GM12878 (cell line): ENCODE data around the gene CD99. TPM values are rescaled to one million over a fixed set of nuclear protein-coding genes. Genes with fewer than 3 reads are reported as not detected.

Source experiments
- ATF7 ChIP-seq: fragments of 450-650 bp; IDR thresholded peaks from 2 replicates; pipeline ENCODE4 v1.6.1; 2016; ENCODE audit warnings: low read depth, mild to moderate bottlenecking
- CUX1 ChIP-seq: IDR thresholded peaks from 2 replicates; pipeline ENCODE4 v1.6.1; 2012; ENCODE audit warnings: improper control_type of control experiment, low read depth, low read length; ENCODE audit not compliant: insufficient replicate concordance
- EED ChIP-seq: sonication (generic); IDR thresholded peaks from 2 replicates; pipeline ENCODE4 v1.6.1; 2016; ENCODE audit warnings: antibody characterized with exemption, low read depth
- EGR1 ChIP-seq, 2 experiments: IDR thresholded peaks; 1 replicate in 1 of 2; 2 replicates in 1 of 2; pipeline ENCODE4 v1.6.1; 2011 to 2012; ENCODE audit warnings: low read depth in 2 of 2, low read length in 2 of 2, borderline replicate concordance in 1 of 2, mild to moderate bottlenecking in 1 of 2, moderate library complexity in 1 of 2
- EZH2 ChIP-seq: IDR thresholded peaks from 2 replicates; pipeline ENCODE4 v1.6.1; 2012; ENCODE audit warnings: low read depth, mild to moderate bottlenecking, control low read depth, inconsistent platforms, low read length, borderline replicate concordance; ENCODE audit not compliant: control insufficient read depth
- FOXK2 ChIP-seq: fragments of 450-650 bp; IDR thresholded peaks from 2 replicates; pipeline ENCODE4 v1.6.1; 2017; ENCODE audit warnings: mild to moderate bottlenecking, moderate library complexity
- HDGF ChIP-seq: fragments of 450-650 bp; IDR thresholded peaks from 2 replicates; pipeline ENCODE4 v1.6.1; 2016; ENCODE audit warnings: antibody characterized with exemption
- IKZF1 ChIP-seq: fragments of 450-650 bp; conservative IDR thresholded peaks from 2 replicates; pipeline ENCODE4 v1.6.1; 2017; ENCODE audit warnings: antibody characterized with exemption, mild to moderate bottlenecking
- JUNB ChIP-seq: IDR thresholded peaks from 2 replicates; pipeline ENCODE4 v1.6.1; 2016; ENCODE audit warnings: antibody characterized with exemption, mild to moderate bottlenecking
- JUND ChIP-seq: IDR thresholded peaks from 2 replicates; pipeline ENCODE4 v1.6.1; 2012; ENCODE audit warnings: low read depth, mild to moderate bottlenecking, low read length, improper control_type of control experiment, moderate library complexity
- PAX5 ChIP-seq: IDR thresholded peaks from 2 replicates; pipeline ENCODE4 v1.6.1; 2011; ENCODE audit warnings: low read depth, low read length, borderline replicate concordance
- PRDM15 ChIP-seq: fragments of 450-650 bp; formaldehyde crosslinking; IDR thresholded peaks from 2 replicates; pipeline ENCODE4 v1.4.0; 2020; ENCODE audit warnings: mild to moderate bottlenecking, moderate library complexity
- RAD51 ChIP-seq: fragments of 450-650 bp; IDR thresholded peaks from 2 replicates; pipeline ENCODE4 v1.6.1; 2016; ENCODE audit warnings: moderate library complexity, mild to moderate bottlenecking, inconsistent platforms
- SMAD1 ChIP-seq: fragments of 450-650 bp; IDR thresholded peaks from 2 replicates; pipeline ENCODE4 v1.6.1; 2018; ENCODE audit warnings: mild to moderate bottlenecking, low read depth; ENCODE audit not compliant: partially characterized antibody
- SPI1 ChIP-seq: IDR thresholded peaks from 2 replicates; pipeline ENCODE4 v1.6.1; 2011; ENCODE audit warnings: low read depth, mild to moderate bottlenecking, low read length, moderate library complexity, borderline replicate concordance; ENCODE audit not compliant: insufficient read depth
- TCF3 ChIP-seq: IDR thresholded peaks from 2 replicates; pipeline ENCODE4 v1.6.1; 2012; ENCODE audit warnings: low read depth, mild to moderate bottlenecking, low read length, borderline replicate concordance; ENCODE audit not compliant: insufficient read depth
- ZNF207 ChIP-seq: fragments of 450-650 bp; IDR thresholded peaks from 2 replicates; pipeline ENCODE4 v1.6.1; 2014; ENCODE audit warnings: antibody characterized with exemption, mild to moderate bottlenecking, borderline replicate concordance
- ZNF274 ChIP-seq: IDR thresholded peaks from one replicate; pipeline ENCODE4 v1.8.0; 2011; ENCODE audit not compliant: insufficient read length, insufficient read depth
- polyA plus RNA-seq, 11 experiments: library from polyadenylated mRNA; depleted of rRNA in 4 of 11; unstranded in 6 of 11; stranded (reverse) in 5 of 11; fragments of >200 nt; fragmentation: Nextera tagmentation in 4 of 11; fragmentation: Illumina TruSeq in 1 of 11; extraction: Ambion mirVana in 4 of 11; extraction: Trizol in 1 of 11; gene quantifications; 1 replicate in 1 of 11; 2 replicates in 10 of 11; pipeline versions ENCODE4 v1.2.1 to v1.2.3, GENCODE V29; 2011 to 2016; ENCODE audit warnings: inconsistent platforms in 2 of 11, missing spikeins in 2 of 11, low read depth in 1 of 11
- total RNA-seq, 4 experiments: library from RNA; depleted of rRNA in 3 of 4; stranded (reverse); fragments of >200 nt in 3 of 4; fragmentation: Illumina TruSeq in 1 of 4; extraction: Trizol in 1 of 4; gene quantifications; 2 replicates each; pipeline versions ENCODE4 v1.2.1 to v1.2.3, GENCODE V29; 2013 to 2021
- TF ChIP-seq, protein P1 (sequence below): IDR thresholded peaks from 2 replicates; pipeline ENCODE4 v1.6.1; 2011; ENCODE audit warnings: mild to moderate bottlenecking, low read depth, low read length, moderate library complexity; ENCODE audit not compliant: insufficient replicate concordance
- TF ChIP-seq, protein P2 (sequence below): IDR thresholded peaks from 2 replicates; pipeline ENCODE4 v1.6.1; 2012; ENCODE audit warnings: low read length, inconsistent platforms

CD99 gene
- total and polyA plus RNA-seq, 10 of the 15 experiments (the other 5 are each of a cell fraction or from before 2014, with no cell fraction given) = 24.8 to 242 (median 158) TPM

DNA sequence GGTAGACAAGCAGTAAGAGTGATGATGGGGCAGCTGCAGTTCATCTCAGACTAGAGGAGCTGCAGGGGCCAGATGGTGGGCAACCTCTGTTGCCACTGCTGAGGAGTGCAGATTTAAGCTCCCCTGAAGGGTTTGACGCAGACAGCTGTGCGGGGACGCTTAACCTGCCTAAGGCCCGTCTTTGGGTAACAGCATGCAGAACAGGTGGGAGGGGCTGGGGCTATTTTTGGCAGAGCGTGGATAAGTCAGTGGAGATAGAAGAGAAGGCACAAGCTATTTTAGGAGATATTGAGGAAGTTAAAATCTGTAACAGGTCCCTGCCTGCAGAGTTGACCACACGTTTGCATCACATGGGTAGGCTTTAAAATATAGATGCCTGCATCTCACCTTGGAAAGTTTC, 10.5 kb downstream of the CD99 start (continued):
- TF ChIP-seq CUX1 (no peak), SMAD1 (no peak), EED (peak; percentile 72), EGR1 (IDR thresholded peaks at IDR 0.05; ENCODE audit: borderline replicate concordance in 1 of 2, low read depth in 2 of 2, low read length in 2 of 2) (no peak), FOXK2 (no peak), EZH2 (no peak), JUNB (no peak), HDGF (no peak), TCF3 (peak; percentile 50; the same call in 1 of the 2 replicates), ATF7 (no peak), PAX5 (no peak), ZNF274 (no peak), SPI1 (no peak), IKZF1 (peak; percentile 47; the same call in 1 of the 2 replicates), RAD51 (peak; percentile 40; the same call in 1 of the 2 replicates), PRDM15 (no peak), ZNF207 (no peak), JUND (no peak)
- TF ChIP-seq, protein P1, sequence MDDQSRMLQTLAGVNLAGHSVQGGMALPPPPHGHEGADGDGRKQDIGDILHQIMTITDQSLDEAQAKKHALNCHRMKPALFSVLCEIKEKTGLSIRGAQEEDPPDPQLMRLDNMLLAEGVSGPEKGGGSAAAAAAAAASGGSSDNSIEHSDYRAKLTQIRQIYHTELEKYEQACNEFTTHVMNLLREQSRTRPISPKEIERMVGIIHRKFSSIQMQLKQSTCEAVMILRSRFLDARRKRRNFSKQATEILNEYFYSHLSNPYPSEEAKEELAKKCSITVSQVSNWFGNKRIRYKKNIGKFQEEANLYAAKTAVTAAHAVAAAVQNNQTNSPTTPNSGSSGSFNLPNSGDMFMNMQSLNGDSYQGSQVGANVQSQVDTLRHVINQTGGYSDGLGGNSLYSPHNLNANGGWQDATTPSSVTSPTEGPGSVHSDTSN = no peak
- TF ChIP-seq, protein P2, sequence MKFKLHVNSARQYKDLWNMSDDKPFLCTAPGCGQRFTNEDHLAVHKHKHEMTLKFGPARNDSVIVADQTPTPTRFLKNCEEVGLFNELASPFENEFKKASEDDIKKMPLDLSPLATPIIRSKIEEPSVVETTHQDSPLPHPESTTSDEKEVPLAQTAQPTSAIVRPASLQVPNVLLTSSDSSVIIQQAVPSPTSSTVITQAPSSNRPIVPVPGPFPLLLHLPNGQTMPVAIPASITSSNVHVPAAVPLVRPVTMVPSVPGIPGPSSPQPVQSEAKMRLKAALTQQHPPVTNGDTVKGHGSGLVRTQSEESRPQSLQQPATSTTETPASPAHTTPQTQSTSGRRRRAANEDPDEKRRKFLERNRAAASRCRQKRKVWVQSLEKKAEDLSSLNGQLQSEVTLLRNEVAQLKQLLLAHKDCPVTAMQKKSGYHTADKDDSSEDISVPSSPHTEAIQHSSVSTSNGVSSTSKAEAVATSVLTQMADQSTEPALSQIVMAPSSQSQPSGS = no peak
